ENCODE data around the gene C15orf40. TPM values are rescaled to one million over a fixed set of nuclear protein-coding genes. Genes with fewer than 3 reads are reported as not detected.

C15orf40 gene
- total RNA-seq, 2 experiments from 2014 or later = 25.2 to 31.0 TPM

DNA sequence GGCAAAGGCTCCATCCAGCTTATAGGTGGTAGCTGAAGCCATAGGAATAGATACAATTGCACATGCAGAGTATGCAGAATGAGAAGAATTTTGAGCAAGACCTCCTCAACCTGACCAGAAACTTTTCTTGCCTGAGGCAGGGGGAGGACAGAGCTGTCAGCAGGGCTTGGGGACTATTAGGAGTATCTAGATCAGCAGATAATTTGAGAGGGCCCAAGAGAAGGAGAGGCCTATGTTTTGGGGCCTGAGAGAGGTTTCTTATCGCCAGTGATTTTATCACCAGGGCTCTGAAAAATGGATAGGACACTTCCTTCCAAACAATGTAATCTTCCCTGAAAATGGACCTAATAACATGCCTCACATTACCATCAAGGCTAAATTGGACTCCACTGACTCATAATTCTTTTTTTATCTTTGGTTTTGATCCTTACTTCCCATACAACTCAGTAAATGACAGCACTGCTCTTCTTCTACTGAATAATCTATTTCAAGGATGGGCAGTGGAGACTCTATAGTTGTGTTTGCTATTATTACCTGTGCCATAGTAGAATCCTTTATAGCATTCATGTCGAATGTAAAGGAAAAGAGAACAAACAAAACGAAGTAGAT lies 41.3 kb downstream of the C15orf40 start:
- Mint-ChIP-seq H3K36me3 (ENCODE audit: low read depth) (peaks cover 3% of the 10 kb centered on the region), H3K27me3 (ENCODE audit: low read depth) (peaks cover 9% of the 10 kb centered on the region), H3K27ac (no peak overlapping the region), H3K4me1 (ENCODE audit: low read depth) (peaks cover 40% of the 10 kb centered on the region), H3K9me3 (ENCODE audit: insufficient read depth) (no peaks in the 10 kb centered on the region), H3K4me3 (no peak overlapping the region)
- CTCF ChIA-PET = interaction anchor here (1.3 kb wide), 1 partner anchor 120 kb away, joined by 7 read pairs; no protein-coding TSS in a partner anchor
- POLR2A ChIA-PET = no interaction called here
- ATAC-seq (no peak), DNase-seq (no peak)

- POLR2A ChIA-PET = no interaction called here
- CTCF ChIA-PET = interaction anchor here (1.0 kb wide), 1 partner anchor 31 kb away, joined by 3 read pairs; no protein-coding TSS in a partner anchor
- no peak for DNase-seq
- no peaks in the 10 kb centered on the region for H3K9me3 Mint-ChIP-seq (ENCODE audit: insufficient read depth)
- H3K27me3 Mint-ChIP-seq (ENCODE audit: low read depth) = peaks cover 9% of the 10 kb centered on the region
- peaks cover 3% of the 10 kb centered on the region for H3K36me3 Mint-ChIP-seq (ENCODE audit: low read depth)
- ATAC-seq = no peak
- H3K4me1 Mint-ChIP-seq (ENCODE audit: low read depth) = peaks cover 40% of the 10 kb centered on the region
- H3K27ac Mint-ChIP-seq = no peak overlapping the region
- H3K4me3 Mint-ChIP-seq = no peak overlapping the region
These were observed 42.1 kb downstream of the C15orf40 start for GRCh38 chr15:82969353-82969752.

DNA sequence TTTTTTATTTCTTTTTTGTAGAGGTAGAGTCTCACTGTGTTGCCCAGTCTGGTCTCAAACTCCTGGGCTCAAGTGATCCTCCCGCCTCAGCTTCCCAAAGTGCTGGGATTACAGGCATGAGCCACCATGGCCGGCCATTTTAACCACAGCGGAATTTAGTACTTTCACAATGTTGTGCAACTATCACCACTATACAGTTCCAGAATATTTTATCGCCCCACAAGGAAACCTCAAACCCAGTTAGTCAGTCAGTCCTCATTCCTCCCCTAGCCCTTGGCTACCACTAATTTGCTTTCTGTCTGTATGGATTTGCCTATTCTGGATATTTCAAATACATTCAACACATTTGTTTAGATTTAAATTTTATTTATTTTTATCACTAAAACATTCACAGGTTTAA lies 43.4 kb downstream of the C15orf40 start:
- POLR2A ChIA-PET = no interaction called here
- Mint-ChIP-seq H3K36me3 (ENCODE audit: low read depth) (peaks cover 3% of the 10 kb centered on the region), H3K4me3 (no peak overlapping the region)

GRCh38 chr15:82966671-82967071 lies 44.8 kb downstream of the C15orf40 start:
- ATAC-seq (peak; percentile 82), DNase-seq (peak; percentile 62)
- peaks cover 9% of the 10 kb centered on the region for H3K27me3 Mint-ChIP-seq (ENCODE audit: low read depth)
- ChIA-PET CTCF (no interaction called here), POLR2A (interaction anchor here (0.7 to 1.0 kb wide), 2 partner anchors 19 to 158 kb away, joined by 3 read pairs; partner anchors contain the start of genes RAMAC and WHAMM)
- peak overlapping the region; percentile 78 for H3K27ac Mint-ChIP-seq
- peaks cover 34% of the 10 kb centered on the region for H3K4me1 Mint-ChIP-seq (ENCODE audit: low read depth)
- no peaks in the 10 kb centered on the region for H3K9me3 Mint-ChIP-seq (ENCODE audit: insufficient read depth)
- H3K36me3 Mint-ChIP-seq (ENCODE audit: low read depth) = peaks cover 3% of the 10 kb centered on the region
- H3K4me3 Mint-ChIP-seq = no peak overlapping the region

More for the DNA sequence above, 43.4 kb downstream of the C15orf40 start:
- ATAC-seq (no peak), DNase-seq (no peak)
- H3K27me3 Mint-ChIP-seq (ENCODE audit: low read depth) = peaks cover 9% of the 10 kb centered on the region
- no peaks in the 10 kb centered on the region for H3K9me3 Mint-ChIP-seq (ENCODE audit: insufficient read depth)
- no peak overlapping the region for H3K27ac Mint-ChIP-seq
- H3K4me1 Mint-ChIP-seq (ENCODE audit: low read depth) = peaks cover 38% of the 10 kb centered on the region
- CTCF ChIA-PET = interaction anchor here (1.0 to 1.1 kb wide), 2 partner anchors 8 to 119 kb away, joined by 3 to 6 read pairs; no protein-coding TSS in a partner anchor

GRCh38 chr15:82964890-82965289 lies 46.5 kb downstream of the C15orf40 start:
- ChIA-PET CTCF (no interaction called here), POLR2A (interaction anchor here (0.7 kb wide), 1 partner anchor 23 kb away, joined by 7 read pairs; no protein-coding TSS in a partner anchor)
- DNase-seq = no peak
- no peak for ATAC-seq
- peaks cover 3% of the 10 kb centered on the region for H3K36me3 Mint-ChIP-seq (ENCODE audit: low read depth)
- H3K9me3 Mint-ChIP-seq (ENCODE audit: insufficient read depth) = no peaks in the 10 kb centered on the region
- peaks cover 34% of the 10 kb centered on the region for H3K4me1 Mint-ChIP-seq (ENCODE audit: low read depth)
- H3K4me3 Mint-ChIP-seq = no peak overlapping the region
- H3K27ac Mint-ChIP-seq = no peak overlapping the region
- peaks cover 14% of the 10 kb centered on the region for H3K27me3 Mint-ChIP-seq (ENCODE audit: low read depth)

GRCh38 chr15:82963471-82964341 lies 47.7 kb downstream of the C15orf40 start:
- peaks cover 31% of the 10 kb centered on the region for H3K4me1 Mint-ChIP-seq (ENCODE audit: low read depth)
- POLR2A ChIA-PET = no interaction called here
- H3K27ac Mint-ChIP-seq = no peak overlapping the region
- H3K4me3 Mint-ChIP-seq = no peak overlapping the region
- H3K36me3 Mint-ChIP-seq (ENCODE audit: low read depth) = peaks cover 3% of the 10 kb centered on the region
- DNase-seq = no peak
- peaks cover 13% of the 10 kb centered on the region for H3K27me3 Mint-ChIP-seq (ENCODE audit: low read depth)
- H3K9me3 Mint-ChIP-seq (ENCODE audit: insufficient read depth) = no peaks in the 10 kb centered on the region
- CTCF ChIA-PET = no interaction called here
- no peak for ATAC-seq

DNA sequence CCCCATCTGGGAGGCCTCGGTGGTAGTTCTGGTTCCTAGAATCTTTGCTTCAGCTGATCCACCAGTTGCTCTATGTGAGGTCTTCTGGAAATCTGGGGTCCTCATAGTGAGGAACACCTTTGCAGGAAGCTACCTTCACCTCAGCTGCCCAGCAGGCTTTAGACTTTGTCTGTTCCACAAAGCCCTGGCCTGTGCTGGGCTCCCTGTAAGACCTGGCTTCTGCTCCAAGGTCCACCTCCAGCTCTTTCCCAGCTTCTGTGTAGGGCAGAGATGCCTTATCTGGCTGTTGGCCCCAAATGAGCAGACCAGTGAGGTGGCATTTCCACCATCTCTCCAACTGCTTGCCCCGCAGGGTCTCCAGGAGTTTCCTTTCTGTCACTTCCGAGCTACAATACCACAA lies 50.7 kb downstream of the C15orf40 start:
- H3K4me3 Mint-ChIP-seq = no peak overlapping the region
- ChIA-PET POLR2A (interaction anchor here (0.6 kb wide), 1 partner anchor 156 kb away, joined by 5 read pairs; no protein-coding TSS in a partner anchor), CTCF (interaction anchor here (1.0 kb wide), 1 partner anchor 8 kb away, joined by 3 read pairs; no protein-coding TSS in a partner anchor)

DNA sequence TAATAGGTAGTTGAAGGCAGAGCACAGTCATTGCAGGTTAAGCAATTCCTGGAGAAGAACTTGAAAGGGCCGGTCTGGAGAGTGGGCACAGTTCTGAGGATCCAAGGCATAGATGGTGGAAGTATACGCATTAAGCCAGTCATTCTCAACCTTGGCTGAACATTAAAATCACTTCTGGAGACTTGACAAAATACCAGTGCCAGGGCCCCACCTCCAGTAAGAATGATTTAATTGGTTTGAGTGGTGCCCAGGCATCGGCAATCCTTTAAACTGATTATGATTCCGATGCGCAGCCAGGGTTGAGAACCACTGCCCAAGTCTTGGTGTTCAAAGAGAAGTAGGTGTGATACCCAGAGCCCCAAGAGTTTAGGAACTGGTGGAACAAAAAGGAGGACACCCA lies 52.0 kb downstream of the C15orf40 start:
- no peaks in the 10 kb centered on the region for H3K36me3 Mint-ChIP-seq (ENCODE audit: low read depth)
- DNase-seq = no peak
- ChIA-PET POLR2A (no interaction called here), CTCF (interaction anchor here (0.9 kb wide), 1 partner anchor 41 kb away, joined by 3 read pairs; no protein-coding TSS in a partner anchor)
- H3K27ac Mint-ChIP-seq = no peak overlapping the region
- no peaks in the 10 kb centered on the region for H3K4me1 Mint-ChIP-seq (ENCODE audit: low read depth)
- H3K9me3 Mint-ChIP-seq (ENCODE audit: insufficient read depth) = no peaks in the 10 kb centered on the region
- H3K27me3 Mint-ChIP-seq (ENCODE audit: low read depth) = peaks cover 7% of the 10 kb centered on the region
- H3K4me3 Mint-ChIP-seq = no peak overlapping the region
- no peak for ATAC-seq

More for the DNA sequence above, 50.7 kb downstream of the C15orf40 start:
- peaks cover 6% of the 10 kb centered on the region for H3K4me1 Mint-ChIP-seq (ENCODE audit: low read depth)
- H3K36me3 Mint-ChIP-seq (ENCODE audit: low read depth) = no peaks in the 10 kb centered on the region
- no peaks in the 10 kb centered on the region for H3K9me3 Mint-ChIP-seq (ENCODE audit: insufficient read depth)
- H3K27me3 Mint-ChIP-seq (ENCODE audit: low read depth) = peaks cover 7% of the 10 kb centered on the region
- DNase-seq = no peak
- no peak for ATAC-seq
- no peak overlapping the region for H3K27ac Mint-ChIP-seq

DNA sequence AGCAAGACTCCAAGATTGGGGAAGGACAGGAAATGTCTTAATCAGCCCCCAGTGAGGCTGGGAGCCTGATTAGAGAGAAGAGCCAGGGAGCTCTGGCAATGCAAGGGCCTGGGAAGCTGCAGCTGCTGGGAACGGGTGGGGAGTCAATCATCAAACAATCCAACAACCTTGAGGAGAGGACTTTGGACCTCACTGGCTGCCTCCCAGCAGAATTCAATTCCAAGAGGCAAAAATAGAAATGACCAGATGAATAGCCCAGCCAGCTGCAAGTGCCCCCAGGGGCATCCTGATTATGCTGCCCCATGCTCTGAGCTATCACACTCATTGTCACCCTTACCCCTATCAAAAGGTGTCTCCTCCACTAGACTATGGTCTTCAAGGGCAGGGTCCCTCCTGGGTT lies 52.8 kb downstream of the C15orf40 start:
- ATAC-seq = no peak
- H3K4me3 Mint-ChIP-seq = no peak overlapping the region
- POLR2A ChIA-PET = interaction anchor here (0.6 kb wide), 1 partner anchor 359 kb away, joined by 3 read pairs; no protein-coding TSS in a partner anchor
- no peaks in the 10 kb centered on the region for H3K9me3 Mint-ChIP-seq (ENCODE audit: insufficient read depth)
- no peak for DNase-seq
- CTCF ChIA-PET = no interaction called here
- H3K4me1 Mint-ChIP-seq (ENCODE audit: low read depth) = no peaks in the 10 kb centered on the region
- H3K27me3 Mint-ChIP-seq (ENCODE audit: low read depth) = peaks cover 7% of the 10 kb centered on the region
- H3K27ac Mint-ChIP-seq = no peak overlapping the region
- no peaks in the 10 kb centered on the region for H3K36me3 Mint-ChIP-seq (ENCODE audit: low read depth)

DNA sequence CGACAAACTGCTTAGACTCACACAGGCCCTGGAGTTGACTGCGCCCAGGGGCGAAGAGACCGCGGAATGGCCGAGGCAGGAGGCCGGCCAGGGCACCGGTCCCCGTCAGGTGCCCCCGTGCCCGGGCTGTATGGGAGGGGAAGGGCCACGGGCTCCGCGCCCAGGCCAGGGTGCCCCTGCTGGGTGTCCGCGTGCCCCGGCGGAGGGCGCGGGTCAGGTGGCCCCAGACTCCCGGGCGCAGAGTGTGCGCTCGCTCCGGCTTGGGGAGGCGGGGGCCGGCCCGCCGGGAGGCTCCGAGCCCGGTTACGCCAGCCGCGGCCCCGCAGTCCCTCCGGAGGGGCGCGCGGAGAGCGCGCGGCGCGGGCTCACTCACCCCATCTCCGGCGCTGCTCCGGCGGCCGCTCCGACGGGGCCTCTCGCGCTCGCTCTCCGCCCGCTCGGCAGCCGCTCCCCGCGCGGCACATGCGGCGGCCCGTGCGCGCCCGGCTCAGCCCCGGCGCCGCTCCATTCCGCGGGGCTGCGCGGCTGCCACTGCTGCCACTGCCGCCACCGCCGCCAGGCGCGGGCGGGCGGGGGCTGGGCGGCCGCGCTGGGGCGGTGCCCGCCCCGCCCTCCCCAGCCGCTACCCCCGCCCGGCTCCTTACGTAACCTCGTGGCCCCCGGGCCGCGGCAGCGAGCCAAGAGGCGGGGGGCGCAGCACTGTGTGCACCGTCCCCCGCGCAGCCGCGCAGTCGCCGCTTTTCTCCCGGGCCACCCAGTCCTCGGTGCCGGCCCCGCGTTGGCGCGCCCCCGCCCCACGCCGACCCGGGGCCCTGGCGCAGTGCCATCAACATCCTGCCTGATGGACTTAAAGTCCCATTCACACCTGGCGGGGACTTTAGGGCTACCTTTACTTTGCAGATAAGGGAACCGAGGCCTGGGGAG lies 59.0 kb downstream of the C15orf40 start, which contains the start of gene HOMER2:
TSS of gene HOMER2 (minus strand) at position 563 of the 924 bp plus-strand sequence. CDS start at position 378, 185 bp downstream.
- CTCF ChIA-PET = no interaction called here
- Mint-ChIP-seq H3K36me3 (ENCODE audit: low read depth) (no peaks in the 10 kb centered on the region), H3K4me3 (peak within 1 kb of the TSS; percentile 78), H3K9me3 (ENCODE audit: insufficient read depth) (no peaks in the 10 kb centered on the region), H3K4me1 (ENCODE audit: low read depth) (no peaks in the 10 kb centered on the region), H3K27ac (no peak within 1 kb of the TSS), H3K27me3 (ENCODE audit: low read depth) (peaks cover 3% of the 10 kb centered on the region)
- peak; percentile 85 for ATAC-seq
- POLR2A ChIA-PET = interaction anchor here (1.1 kb wide), 1 partner anchor 34 kb away, joined by 4 read pairs; the partner anchor contains the start of gene RAMAC
- DNase-seq = peak; percentile 24
